A549 (cell line): ENCODE measurements around the gene CDIP1. TPM values are rescaled to one million over a fixed set of nuclear protein-coding genes. Genes with fewer than 3 reads are reported as not detected.

Experiments used
- ATAC-seq, 2 experiments: fragments of 200-7000 bp in 1 of 2; fragments of >200 bp in 1 of 2; cut with Nextera tagmentation in 1 of 2; cut with Tn5 transposase in 1 of 2; 3 replicates each; pipeline versions ENCODE4 v1.8.0 to v1.9.1; 2018 to 2020; ENCODE audit warnings: mild to moderate bottlenecking in 1 of 2, moderate library complexity in 1 of 2
- CTCF ChIA-PET: fragments of 300-600 bp; sonication (Branson Sonifier 250); formaldehyde crosslinking; extraction: SDS; loops from one replicate; lab custom pipeline; 2021; ENCODE audit warnings: antibody characterized with exemption, inconsistent platforms; lab: Yijun Ruan, JAX
- POLR2A ChIA-PET: fragments of 350-600 bp; formaldehyde crosslinking; extraction: SDS; loops from one replicate; lab custom pipeline; 2021; ENCODE audit warnings: antibody characterized with exemption, inconsistent platforms; lab: Yijun Ruan, JAX
- DNase-seq, 2 experiments: peaks; one replicate each; pipeline versions ENCODE4 v3.0.0 to v3.0.0-alpha.2; 2011 to 2016; ENCODE audit warnings: low read depth in 1 of 2, low spot score in 1 of 2
- FAIRE-seq: peaks from 2 replicates; lab custom pipeline; 2011; peaks lifted over from hg19 to GRCh38; lab: Jason Lieb, UNC
- H3K27ac ChIP-seq, 2 experiments: fragments of >200 bp; sonication (Bioruptor Twin); formaldehyde crosslinking; 3 replicates each; pipeline ENCODE4 v1.5.1; 2016 to 2017
- H3K4me1 ChIP-seq: fragments of >200 bp; sonication (Bioruptor Twin); formaldehyde crosslinking; 3 replicates; pipeline ENCODE4 v1.6.1; 2016
- H3K4me2 ChIP-seq: fragments of >200 bp; sonication (Bioruptor Twin); formaldehyde crosslinking; 3 replicates; pipeline ENCODE4 v1.6.1; 2016
- H3K4me3 ChIP-seq: fragments of >200 bp; sonication (Bioruptor Twin); formaldehyde crosslinking; 3 replicates; pipeline ENCODE4 v1.5.1; 2016
- H3K9me3 ChIP-seq: fragments of >200 bp; sonication (Bioruptor Twin); formaldehyde crosslinking; 3 replicates; pipeline ENCODE4 v1.6.1; 2016
- ATOH8 ChIP-seq: fragments of 250-450 bp; sonication (Bioruptor Pico); IDR thresholded peaks from 2 replicates; pipeline ENCODE4 v1.5.0; 2020; ENCODE audit warnings: low read depth, mild to moderate bottlenecking, moderate library complexity
- BHLHE40 ChIP-seq: IDR thresholded peaks from 2 replicates; pipeline ENCODE4 v1.6.1; 2012; ENCODE audit warnings: low read depth, low read length, inconsistent platforms
- CBX8 ChIP-seq: fragments of 200-600 bp; sonication (generic); IDR thresholded peaks from 2 replicates; pipeline ENCODE4 v1.6.1; 2016
- CEBPB ChIP-seq, 2 experiments: fragments of >200 bp in 1 of 2; sonication (Bioruptor Twin) in 1 of 2; formaldehyde crosslinking in 1 of 2; IDR thresholded peaks; 2 replicates each; pipeline ENCODE4 v1.6.1; 2012 to 2016
- CHD4 ChIP-seq: fragments of 200-600 bp; sonication (generic); IDR thresholded peaks from 2 replicates; pipeline ENCODE4 v1.6.1; 2016; ENCODE audit warnings: antibody characterized with exemption, mild to moderate bottlenecking, borderline replicate concordance
- ESRRA ChIP-seq: fragments of 150-350 bp; IDR thresholded peaks from 2 replicates; pipeline ENCODE4 v1.6.1; 2014; ENCODE audit warnings: mild to moderate bottlenecking, low read length, borderline replicate concordance
- FOSB ChIP-seq: fragments of 250-450 bp; sonication (Bioruptor Pico); IDR thresholded peaks from 2 replicates; pipeline ENCODE4 v1.5.0; 2020; ENCODE audit warnings: mild to moderate bottlenecking, moderate library complexity
- FOSL2 ChIP-seq, 2 experiments: fragments of 450-650 bp in 1 of 2; fragments of >200 bp in 1 of 2; sonication (Bioruptor Twin) in 1 of 2; formaldehyde crosslinking; IDR thresholded peaks; 2 replicates each; pipeline versions ENCODE4 v1.5.0 to v1.6.1; 2016 to 2020; ENCODE audit warnings: mild to moderate bottlenecking in 1 of 2, moderate library complexity in 1 of 2
- FOXS1 ChIP-seq: fragments of 250-450 bp; sonication (Bioruptor Pico); IDR thresholded peaks from 2 replicates; pipeline ENCODE4 v1.5.0; 2020; ENCODE audit warnings: mild to moderate bottlenecking, moderate library complexity
- HDAC2 ChIP-seq: fragments of 200-600 bp; sonication (generic); IDR thresholded peaks from 2 replicates; pipeline ENCODE4 v1.6.1; 2016
- JUNB ChIP-seq: fragments of >200 bp; sonication (Bioruptor Twin); formaldehyde crosslinking; IDR thresholded peaks from 2 replicates; pipeline ENCODE4 v1.6.1; 2016
- KDM5A ChIP-seq: fragments of 200-600 bp; sonication (generic); IDR thresholded peaks from 2 replicates; pipeline ENCODE4 v1.6.1; 2016; ENCODE audit warnings: antibody characterized with exemption, mild to moderate bottlenecking
- MAFK ChIP-seq: fragments of 450-650 bp; IDR thresholded peaks from 2 replicates; pipeline ENCODE4 v1.6.1; 2014; ENCODE audit not compliant: partially characterized antibody
- MAX ChIP-seq: IDR thresholded peaks from 2 replicates; pipeline ENCODE4 v1.6.1; 2012
- MAZ ChIP-seq: fragments of 150-350 bp; IDR thresholded peaks from 2 replicates; pipeline ENCODE4 v1.6.1; 2014; ENCODE audit warnings: antibody characterized with exemption, low read depth, low read length, borderline replicate concordance
- MYC ChIP-seq: IDR thresholded peaks from 2 replicates; pipeline ENCODE4 v1.6.1; 2012; ENCODE audit warnings: mild to moderate bottlenecking, inconsistent platforms, low read length, improper control_type of control experiment, borderline replicate concordance
- NFE2L2 ChIP-seq: fragments of 150-350 bp; conservative IDR thresholded peaks from 2 replicates; pipeline ENCODE4 v1.6.1; 2014; ENCODE audit warnings: low read length
- PBX3 ChIP-seq: IDR thresholded peaks from 2 replicates; pipeline ENCODE4 v1.6.1; 2012
- PHF8 ChIP-seq: fragments of 200-600 bp; sonication (generic); IDR thresholded peaks from 2 replicates; pipeline ENCODE4 v1.6.1; 2016; ENCODE audit warnings: low read depth, mild to moderate bottlenecking, antibody characterized with exemption, moderate library complexity, borderline replicate concordance
- POLR2A ChIP-seq: IDR thresholded peaks from 2 replicates; pipeline ENCODE4 v1.6.1; 2012; ENCODE audit warnings: mild to moderate bottlenecking, low read length
- RARB ChIP-seq: fragments of 250-450 bp; sonication (Bioruptor Pico); IDR thresholded peaks from 2 replicates; pipeline ENCODE4 v1.8.0; 2021; ENCODE audit warnings: mild to moderate bottlenecking, moderate library complexity
- REST ChIP-seq: fragments of 200-600 bp; sonication (generic); IDR thresholded peaks from 2 replicates; pipeline ENCODE4 v1.6.1; 2016; ENCODE audit warnings: antibody characterized with exemption, mild to moderate bottlenecking, moderate library complexity
- RFX5 ChIP-seq: fragments of 450-650 bp; IDR thresholded peaks from 2 replicates; pipeline ENCODE4 v1.7.1; 2014; ENCODE audit warnings: antibody characterized with exemption, mild to moderate bottlenecking, moderate library complexity
- RNF2 ChIP-seq: fragments of 200-600 bp; sonication (generic); IDR thresholded peaks from 2 replicates; pipeline ENCODE4 v1.6.1; 2016; ENCODE audit warnings: low read depth, mild to moderate bottlenecking, antibody characterized with exemption, moderate library complexity, borderline replicate concordance
- SMC3 ChIP-seq: fragments of >200 bp; sonication (Bioruptor Twin); formaldehyde crosslinking; IDR thresholded peaks from 3 replicates; pipeline ENCODE4 v1.6.1; 2018; ENCODE audit warnings: inconsistent platforms
- SREBF2 ChIP-seq: fragments of 450-650 bp; IDR thresholded peaks from 2 replicates; pipeline ENCODE4 v1.6.1; 2014; ENCODE audit warnings: mild to moderate bottlenecking, moderate library complexity
- TP53 ChIP-seq: fragments of 250-450 bp; sonication (Bioruptor Pico); IDR thresholded peaks from 2 replicates; pipeline ENCODE4 v1.5.0; 2021; ENCODE audit warnings: mild to moderate bottlenecking, moderate library complexity
- ZC3H11A ChIP-seq: fragments of 450-650 bp; IDR thresholded peaks from 2 replicates; pipeline ENCODE4 v1.6.1; 2014; ENCODE audit warnings: antibody characterized with exemption, mild to moderate bottlenecking
- ZFP36 ChIP-seq: fragments of 450-650 bp; IDR thresholded peaks from 2 replicates; pipeline ENCODE4 v1.6.1; 2014; ENCODE audit warnings: borderline replicate concordance; ENCODE audit not compliant: partially characterized antibody
- ZNF302 ChIP-seq: fragments of 250-450 bp; sonication (Bioruptor Pico); IDR thresholded peaks from 2 replicates; pipeline ENCODE4 v1.9.0; 2021; ENCODE audit warnings: inconsistent platforms, mild to moderate bottlenecking, moderate library complexity
- WGBS: methylation state at CpG from one replicate; pipeline ENCODE4 v1.1.6; 2017; ENCODE audit errors: missing lambda C conversion rate; 5-methylcytosine and 5-hydroxymethylcytosine counted together
- polyA plus RNA-seq, 4 experiments: library from polyadenylated mRNA; depleted of rRNA in 3 of 4; stranded (reverse); fragments of >200 nt; fragmentation: RNase III in 1 of 4; extraction: RNeasy Plus Mini Kit Qiagen cat#74134 plus additional on column Dnase treatment in 1 of 4; gene quantifications; 2 replicates in 3 of 4; 3 replicates in 1 of 4; pipeline ENCODE4 v1.2.3, GENCODE V29; 2011 to 2017

The CDIP1 gene
- polyA plus RNA-seq, 2 of the 4 experiments (the other 2 are of a cell fraction): 3.7 to 8.4 TPM

GRCh38 chr16:4525069-4525468 lies 13.5 kb downstream of the CDIP1 start:
- ATAC-seq (no peak), DNase-seq (no peak), FAIRE-seq (no peak)
- POLR2A ChIA-PET: no interaction called here
- Histone ChIP-seq H3K27ac (no peak overlapping the region), H3K4me3 (no peak overlapping the region), H3K4me2 (no peak overlapping the region), H3K9me3 (no peaks in the 10 kb centered on the region), H3K4me1 (no peaks in the 10 kb centered on the region)
- CTCF ChIA-PET: interaction anchor here (1.4 to 10.9 kb wide), 5 partner anchors 16 to 99 kb away, joined by 3 to 100 read pairs (median 11); partner anchors contain the start of gene MGRN1
- 91% methylated on average over 7 of the region's 7 CpGs for WGBS
- TF ChIP-seq HDAC2 (no peak), RNF2 (no peak), ZC3H11A (no peak), KDM5A (no peak), CEBPB (IDR thresholded peaks at IDR 0.05) (no peak), ATOH8 (no peak), BHLHE40 (no peak), MAFK (no peak), JUNB (no peak), MYC (no peak), TP53 (CRISPR knock-in tag) (no peak), SMC3 (no peak), ZFP36 (no peak), FOSL2 (IDR thresholded peaks at IDR 0.05) (no peak), FOSL2 (CRISPR knock-in tag; IDR thresholded peaks at IDR 0.05) (no peak)

- ATAC-seq (no peak), DNase-seq (no peak), FAIRE-seq (no peak)
- POLR2A ChIA-PET: no interaction called here
- H3K9me3 ChIP-seq: no peaks in the 10 kb centered on the region
- CTCF ChIA-PET: interaction anchor here (0.5 to 10.9 kb wide), 6 partner anchors 16 to 99 kb away, joined by 3 to 100 read pairs (median 8); partner anchors contain the start of gene MGRN1
- TF ChIP-seq RFX5 (no peak), ZNF302 (CRISPR knock-in tag) (no peak), FOSB (no peak), NFE2L2 (no peak), FOSL2 (IDR thresholded peaks at IDR 0.05) (no peak), FOSL2 (CRISPR knock-in tag; IDR thresholded peaks at IDR 0.05) (no peak), POLR2A (no peak), ESRRA (no peak), ATOH8 (no peak), PBX3 (no peak)
- no peaks in the 10 kb centered on the region for H3K4me1 ChIP-seq
- H3K4me3 ChIP-seq: no peak overlapping the region
- H3K4me2 ChIP-seq: no peak overlapping the region
- no peak overlapping the region for H3K27ac ChIP-seq
Measured at GRCh38 chr16:4524571-4524970, 14.0 kb downstream of the CDIP1 start.

GRCh38 chr16:4523686-4524085 lies 14.9 kb downstream of the CDIP1 start:
- DNase-seq: no peak
- no peak overlapping the region for H3K4me3 ChIP-seq
- no peaks in the 10 kb centered on the region for H3K9me3 ChIP-seq
- CTCF ChIA-PET: interaction anchor here (0.8 to 10.9 kb wide), 7 partner anchors 9 to 100 kb away, joined by 3 to 100 read pairs (median 5); partner anchors contain the start of gene MGRN1
- H3K4me1 ChIP-seq: no peaks in the 10 kb centered on the region
- POLR2A ChIA-PET: no interaction called here
- 76% methylated on average over 4 of the region's 4 CpGs for WGBS
- FAIRE-seq: no peak
- no peak overlapping the region for H3K4me2 ChIP-seq
- no peak for ATAC-seq
- no peak overlapping the region for H3K27ac ChIP-seq
- TF ChIP-seq RARB (CRISPR knock-in tag) (no peak), ZC3H11A (no peak), MAX (no peak), CBX8 (no peak), FOXS1 (CRISPR knock-in tag) (no peak), MAZ (no peak), REST (no peak), FOSL2 (IDR thresholded peaks at IDR 0.05) (no peak), FOSL2 (CRISPR knock-in tag; IDR thresholded peaks at IDR 0.05) (no peak), SREBF2 (no peak), PHF8 (no peak), CHD4 (no peak)
